GM12801 (cell line): ENCODE measurements around the gene PTPRN2.

Experiments
- TF ChIP-seq, protein P1 (sequence below): IDR thresholded peaks from one replicate; pipeline ENCODE4 v1.5.1; 2011; ENCODE audit warnings: control low read depth; ENCODE audit not compliant: insufficient read length; ENCODE audit errors: extremely low read depth

PTPRN2 gene

DNA sequence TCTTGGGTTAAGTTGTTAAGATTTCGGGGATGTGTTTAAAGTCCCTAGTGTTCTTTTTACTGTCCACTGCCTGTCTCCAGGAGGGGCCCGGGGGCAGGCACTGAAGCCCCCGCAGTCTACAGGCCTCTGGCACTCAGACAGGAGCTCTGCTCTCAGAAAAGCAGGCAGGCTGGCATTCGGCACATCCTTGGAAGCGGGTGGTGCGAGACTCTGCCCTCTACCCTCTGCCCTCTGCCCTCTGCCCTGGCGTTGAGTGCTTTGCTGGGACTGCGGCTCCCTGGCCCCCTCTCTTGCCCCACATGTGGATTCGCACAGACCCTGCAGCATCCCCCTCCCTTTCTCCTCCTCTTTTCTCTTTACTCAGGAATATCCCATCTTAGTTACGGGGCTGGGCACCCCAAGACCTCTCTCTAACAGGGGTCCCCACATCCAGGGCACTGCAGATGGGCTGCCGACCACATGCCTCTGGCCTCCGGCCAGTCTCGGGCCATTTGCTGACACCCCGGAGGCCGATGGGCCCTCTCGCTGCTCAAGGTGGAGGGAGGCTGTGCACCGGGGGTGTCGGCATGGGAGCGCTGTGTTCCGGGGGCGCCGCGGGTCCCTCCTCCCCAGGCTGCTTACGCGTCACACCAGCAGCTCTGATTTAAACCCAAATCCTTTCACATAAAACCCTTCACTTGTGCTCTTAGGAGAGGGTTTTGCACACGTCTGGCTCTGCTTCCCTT is 770.9 kb downstream of the PTPRN2 start:
- TF ChIP-seq, protein P1, sequence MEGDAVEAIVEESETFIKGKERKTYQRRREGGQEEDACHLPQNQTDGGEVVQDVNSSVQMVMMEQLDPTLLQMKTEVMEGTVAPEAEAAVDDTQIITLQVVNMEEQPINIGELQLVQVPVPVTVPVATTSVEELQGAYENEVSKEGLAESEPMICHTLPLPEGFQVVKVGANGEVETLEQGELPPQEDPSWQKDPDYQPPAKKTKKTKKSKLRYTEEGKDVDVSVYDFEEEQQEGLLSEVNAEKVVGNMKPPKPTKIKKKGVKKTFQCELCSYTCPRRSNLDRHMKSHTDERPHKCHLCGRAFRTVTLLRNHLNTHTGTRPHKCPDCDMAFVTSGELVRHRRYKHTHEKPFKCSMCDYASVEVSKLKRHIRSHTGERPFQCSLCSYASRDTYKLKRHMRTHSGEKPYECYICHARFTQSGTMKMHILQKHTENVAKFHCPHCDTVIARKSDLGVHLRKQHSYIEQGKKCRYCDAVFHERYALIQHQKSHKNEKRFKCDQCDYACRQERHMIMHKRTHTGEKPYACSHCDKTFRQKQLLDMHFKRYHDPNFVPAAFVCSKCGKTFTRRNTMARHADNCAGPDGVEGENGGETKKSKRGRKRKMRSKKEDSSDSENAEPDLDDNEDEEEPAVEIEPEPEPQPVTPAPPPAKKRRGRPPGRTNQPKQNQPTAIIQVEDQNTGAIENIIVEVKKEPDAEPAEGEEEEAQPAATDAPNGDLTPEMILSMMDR: no peak

DNA sequence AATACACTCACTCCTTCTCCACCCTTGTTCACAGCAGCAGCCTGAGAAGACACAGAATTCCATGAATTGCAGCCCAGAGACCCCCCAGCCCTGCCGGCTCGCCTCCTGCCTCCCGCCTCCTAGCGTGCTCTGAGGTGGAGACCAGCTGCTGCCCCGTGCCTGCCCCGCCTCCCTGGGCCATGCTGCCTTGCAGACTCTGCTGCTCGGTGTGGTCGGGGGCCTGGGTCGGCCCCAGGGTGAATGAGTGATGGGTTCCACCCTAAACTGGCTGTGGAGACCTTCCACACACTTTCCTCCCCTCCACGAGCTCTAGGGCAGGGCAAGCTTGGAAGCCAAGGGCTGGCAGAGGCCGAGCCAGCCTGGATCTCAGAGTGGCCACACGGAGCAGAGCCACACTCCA is 771.5 kb downstream of the PTPRN2 start:
- TF ChIP-seq, protein P1: no peak

DNA sequence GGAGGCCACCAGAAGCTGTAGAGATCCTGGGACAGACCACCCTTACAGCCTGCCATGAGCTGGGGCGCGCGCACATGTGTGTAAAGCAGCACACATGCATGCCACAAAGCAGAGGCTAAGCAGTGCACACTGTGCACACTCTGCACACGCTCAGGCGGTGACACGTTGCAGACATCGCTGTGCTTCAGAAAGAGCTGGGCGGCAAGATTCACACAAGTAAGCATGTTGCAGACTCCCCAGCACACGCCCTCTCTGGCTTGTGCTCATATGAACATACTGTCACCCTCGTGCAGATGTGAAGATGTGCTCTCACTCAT is 772.0 kb downstream of the PTPRN2 start:
- TF ChIP-seq, protein P1: no peak

DNA sequence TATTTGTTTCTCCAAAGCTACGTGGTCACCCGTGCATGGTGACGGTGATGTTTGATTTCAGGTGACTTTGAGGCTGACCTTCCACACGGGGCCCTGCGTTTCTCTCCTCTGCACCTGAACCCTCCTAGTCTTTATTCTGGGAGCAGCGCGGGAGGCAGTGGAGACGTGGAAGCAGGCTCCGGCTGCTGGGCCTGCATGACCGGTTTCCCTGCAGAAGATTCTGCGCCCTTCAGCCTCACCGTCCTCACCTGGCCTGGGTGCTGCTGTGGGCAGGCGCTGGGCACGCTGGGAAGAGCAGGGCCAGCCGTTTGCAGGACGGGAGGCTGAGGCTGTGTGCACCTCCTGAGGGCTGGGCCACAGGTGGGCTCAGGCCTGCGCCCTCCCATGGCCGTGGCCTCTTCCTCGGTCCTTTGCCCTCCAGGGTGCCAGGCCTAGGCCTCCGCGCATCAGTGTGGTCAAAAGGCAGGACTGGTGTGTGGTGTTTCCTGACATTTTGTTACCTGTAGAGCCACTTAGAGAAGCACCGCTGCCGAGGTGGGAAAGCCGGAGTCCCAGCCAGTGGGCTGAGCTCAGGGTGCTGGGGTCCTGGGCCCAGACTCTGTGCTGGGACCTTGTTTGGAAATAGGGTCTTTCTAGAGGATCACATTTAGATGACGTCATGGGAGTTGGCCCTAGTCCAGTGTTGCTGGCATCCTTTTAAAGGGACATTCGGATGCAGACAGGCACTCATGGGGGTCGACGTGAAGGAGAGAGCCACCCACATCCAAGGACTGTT is 772.5 kb downstream of the PTPRN2 start:
- TF ChIP-seq, protein P1: no peak

DNA sequence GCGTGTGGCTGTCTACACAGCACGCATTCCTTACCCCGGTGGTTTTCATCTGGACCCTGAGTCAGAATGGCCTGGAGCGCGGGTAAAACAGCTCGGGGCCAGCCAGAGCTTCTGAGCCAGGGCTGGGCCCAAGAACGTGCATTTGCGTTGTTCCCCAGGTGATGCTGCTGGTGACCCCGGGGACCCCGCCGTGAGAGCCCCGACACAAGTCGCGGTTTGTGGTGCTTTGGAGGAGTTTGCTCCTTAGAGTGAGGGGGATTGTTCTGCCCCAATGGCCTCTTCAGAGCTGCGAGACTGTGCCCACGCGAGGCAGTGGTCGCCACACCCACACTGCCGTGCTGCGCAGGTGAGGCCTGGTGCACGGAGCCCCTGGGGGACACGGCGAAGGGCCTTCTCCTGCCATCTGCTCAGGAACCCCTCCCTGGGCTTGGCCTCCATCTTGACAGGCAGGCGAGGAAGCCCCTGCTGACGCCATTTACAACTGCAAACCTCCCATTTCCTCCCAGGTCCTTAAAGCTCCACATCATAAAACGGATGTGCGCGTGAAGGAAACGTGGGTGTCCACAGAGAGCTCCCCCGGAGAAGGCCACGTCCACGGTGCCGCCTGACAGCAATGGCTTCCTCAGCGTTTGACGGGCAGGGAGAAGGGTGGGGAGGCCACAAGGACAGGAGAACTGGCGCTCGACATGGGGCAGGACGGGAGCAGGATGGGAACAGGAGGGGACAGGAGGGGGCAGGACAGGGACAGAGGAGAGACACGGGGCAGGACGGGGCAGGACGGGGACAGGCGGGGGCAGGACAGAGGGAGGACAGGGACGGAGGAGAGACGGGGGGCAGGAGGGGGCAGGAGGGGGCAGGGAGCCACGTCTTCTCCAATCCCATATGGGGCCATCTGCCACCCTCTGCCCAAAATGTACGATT is 773.6 kb downstream of the PTPRN2 start:
- TF ChIP-seq, protein P1: no peak

DNA sequence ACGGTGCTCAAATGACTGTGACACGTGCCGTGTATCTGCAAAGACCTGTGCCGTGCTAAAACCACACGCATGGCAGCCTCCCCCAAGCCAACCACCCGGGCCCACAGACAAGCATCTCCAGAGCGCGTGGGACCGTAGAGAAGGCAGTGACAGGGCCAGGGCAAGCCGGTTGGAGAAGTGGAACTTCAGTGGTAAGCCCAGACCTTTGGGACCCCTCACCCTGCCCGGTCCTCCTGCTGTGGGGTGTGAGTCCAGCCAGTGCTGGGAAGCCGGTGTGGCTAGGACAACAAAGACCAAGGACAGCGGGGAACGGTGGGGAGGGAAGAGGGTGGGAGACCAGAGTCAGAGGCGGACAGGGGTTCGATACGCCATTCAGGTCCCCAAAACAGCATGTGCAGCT is 774.6 kb downstream of the PTPRN2 start:
- TF ChIP-seq, protein P1: no peak

DNA sequence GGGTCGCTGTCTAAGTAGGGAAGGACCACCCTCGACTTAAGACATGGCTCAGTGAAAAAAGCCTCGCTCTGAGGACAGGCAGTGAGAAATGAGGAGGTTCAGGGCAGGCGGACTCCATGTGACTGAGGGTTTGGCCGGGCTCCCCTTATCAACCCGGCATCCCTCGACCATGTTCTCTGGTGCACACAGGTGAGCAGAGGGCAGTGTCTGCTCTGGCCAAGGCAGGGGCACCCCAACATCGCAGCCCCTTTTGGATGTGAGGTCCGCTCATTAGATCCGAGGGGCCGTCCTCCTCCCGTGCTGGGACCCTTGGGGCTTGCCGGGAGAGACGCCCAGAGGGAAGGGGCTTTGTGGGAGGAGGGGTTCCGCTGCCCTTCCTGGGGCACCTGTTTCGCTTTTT is 775.7 kb downstream of the PTPRN2 start:
- TF ChIP-seq, protein P1: no peak
